ENCODE data around the gene ASIC2. TPM values are rescaled to one million over a fixed set of nuclear protein-coding genes. Genes with fewer than 3 reads are reported as not detected.

ASIC2 gene
- total and polyA plus RNA-seq, 9 of the 15 experiments (the other 6 are each of a cell fraction or from before 2014, with no cell fraction given) = not detected

- TF ChIP-seq FOXM1 (IDR thresholded peaks at IDR 0.05; ENCODE audit: low read depth) (no peak), FOXM1 (CRISPR knock-in tag; IDR thresholded peaks at IDR 0.05; ENCODE audit: low read depth) (no peak), ETV5 (CRISPR knock-in tag; IDR thresholded peaks at IDR 0.05; ENCODE audit: low read depth) (no peak), SMARCE1 (IDR thresholded peaks at IDR 0.05) (no peak), LARP7 (IDR thresholded peaks at IDR 0.05) (no peak), TEAD4 (IDR thresholded peaks at IDR 0.05; ENCODE audit: low read length) (no peak), TEAD4 (CRISPR knock-in tag; IDR thresholded peaks at IDR 0.05; ENCODE audit: borderline replicate concordance) (no peak), ZNF146 (CRISPR knock-in tag; IDR thresholded peaks at IDR 0.05; ENCODE audit: unreplicated experiment) (no peak), ZNF655 (CRISPR knock-in tag; IDR thresholded peaks at IDR 0.05) (no peak)
Observed at GRCh38 chr17:33228548-33228947, 64.5 kb downstream of the ASIC2 start (continued).

GRCh38 chr17:33227911-33228310 is 65.2 kb downstream of the ASIC2 start:
- WGBS (ENCODE audit: insufficient coverage, low coverage, missing lambda C conversion rate) = 4% methylated on average over 3 of the region's 3 CpGs
- H3K79me2 ChIP-seq (ENCODE audit: control insufficient read depth, insufficient read depth, low read length) = no peaks in the 10 kb centered on the region
- ATAC-seq (no peak), DNase-seq (ENCODE audit: extremely low read depth in 1 of 4, low spot score in 3 of 4) (no peak), FAIRE-seq (no peak)
- in situ Hi-C loops (cut with MboI) (no loop called here), intact Hi-C loops (cut with micrococcal nuclease) (no loop called here)
- H3K4me3 ChIP-seq = no peak overlapping the region
- no TSS peak for BruUV-seq (replicated peaks)
- no peaks in the 10 kb centered on the region for H3K36me3 ChIP-seq (ENCODE audit: control insufficient read depth, insufficient read depth, low read length)
- no peaks in the 10 kb centered on the region; a peak in 1 of 5 replicates for H3K27me3 ChIP-seq (ENCODE audit: control insufficient read depth in 2 of 2, insufficient read depth in 2 of 2, low read length in 2 of 2)
- no peak overlapping the region for H3K27ac ChIP-seq (ENCODE audit: extremely low read depth, low read depth, low read length)
- H3K4me1 ChIP-seq (replicated peaks in 1 of 2; ENCODE audit: control insufficient read depth in 2 of 2, insufficient read depth in 2 of 2, low read length in 2 of 2) = no peaks in the 10 kb centered on the region
- H3K9me3 ChIP-seq (replicated peaks; ENCODE audit: control insufficient read depth, insufficient read depth, low read depth, low read length) = no peaks in the 10 kb centered on the region
- no peaks in the 10 kb centered on the region for H3K9me1 ChIP-seq (ENCODE audit: control insufficient read depth, insufficient read depth, low read length)
- H3K9ac ChIP-seq (ENCODE audit: insufficient read depth in 1 of 2, low read depth in 2 of 2, low read length in 2 of 2) = no peak overlapping the region
- POLR2A ChIA-PET = interaction anchor here (0.6 kb wide), 1 partner anchor 10 kb away, joined by 3 read pairs; no protein-coding TSS in a partner anchor
- H3K4me2 ChIP-seq (ENCODE audit: insufficient read depth, low read length) = no peak overlapping the region
- H4K20me1 ChIP-seq (replicated peaks; ENCODE audit: control insufficient read depth, insufficient read depth, low read length) = no peaks in the 10 kb centered on the region
- CTCF ChIA-PET (ENCODE audit: low intra/inter-chr PET ratio) = no interaction called here
- no peak overlapping the region for H2AFZ ChIP-seq (ENCODE audit: low read depth, low read length)
- TF ChIP-seq MGA (IDR thresholded peaks at IDR 0.05) (no peak), ZNF217 (CRISPR knock-in tag; IDR thresholded peaks at IDR 0.05) (no peak)
